WTC11 (cell line): ENCODE measurements around the gene ZNF789.

Experiments used
- JUN ChIP-seq: sonication (generic); formaldehyde crosslinking; IDR thresholded peaks from 2 replicates; pipeline ENCODE4 v1.8.0; 2023; ENCODE audit warnings: mild to moderate bottlenecking, missing genetic modification reagents
- NR1H2 ChIP-seq: sonication (generic); formaldehyde crosslinking; IDR thresholded peaks from 2 replicates; pipeline ENCODE4 v1.9.0; 2021; ENCODE audit warnings: mild to moderate bottlenecking, moderate library complexity, missing genetic modification reagents
- TP53 ChIP-seq: sonication (generic); formaldehyde crosslinking; IDR thresholded peaks from 2 replicates; pipeline ENCODE4 v1.8.1; 2023; ENCODE audit warnings: mild to moderate bottlenecking, missing genetic modification reagents
- TF ChIP-seq, protein P1 (sequence below): fragments of 200-600 bp; IDR thresholded peaks from 2 replicates; pipeline ENCODE4 v1.8.0; 2022; ENCODE audit warnings: antibody characterized with exemption
- TF ChIP-seq, protein P2 (sequence below): sonication (generic); formaldehyde crosslinking; IDR thresholded peaks from 2 replicates; pipeline ENCODE4 v1.8.0; 2022; ENCODE audit warnings: mild to moderate bottlenecking, missing genetic modification reagents
- TF ChIP-seq, protein P3 (sequence below): sonication (generic); formaldehyde crosslinking; IDR thresholded peaks from 2 replicates; pipeline ENCODE4 v1.8.0; 2022; ENCODE audit warnings: mild to moderate bottlenecking, missing genetic modification reagents

DNA sequence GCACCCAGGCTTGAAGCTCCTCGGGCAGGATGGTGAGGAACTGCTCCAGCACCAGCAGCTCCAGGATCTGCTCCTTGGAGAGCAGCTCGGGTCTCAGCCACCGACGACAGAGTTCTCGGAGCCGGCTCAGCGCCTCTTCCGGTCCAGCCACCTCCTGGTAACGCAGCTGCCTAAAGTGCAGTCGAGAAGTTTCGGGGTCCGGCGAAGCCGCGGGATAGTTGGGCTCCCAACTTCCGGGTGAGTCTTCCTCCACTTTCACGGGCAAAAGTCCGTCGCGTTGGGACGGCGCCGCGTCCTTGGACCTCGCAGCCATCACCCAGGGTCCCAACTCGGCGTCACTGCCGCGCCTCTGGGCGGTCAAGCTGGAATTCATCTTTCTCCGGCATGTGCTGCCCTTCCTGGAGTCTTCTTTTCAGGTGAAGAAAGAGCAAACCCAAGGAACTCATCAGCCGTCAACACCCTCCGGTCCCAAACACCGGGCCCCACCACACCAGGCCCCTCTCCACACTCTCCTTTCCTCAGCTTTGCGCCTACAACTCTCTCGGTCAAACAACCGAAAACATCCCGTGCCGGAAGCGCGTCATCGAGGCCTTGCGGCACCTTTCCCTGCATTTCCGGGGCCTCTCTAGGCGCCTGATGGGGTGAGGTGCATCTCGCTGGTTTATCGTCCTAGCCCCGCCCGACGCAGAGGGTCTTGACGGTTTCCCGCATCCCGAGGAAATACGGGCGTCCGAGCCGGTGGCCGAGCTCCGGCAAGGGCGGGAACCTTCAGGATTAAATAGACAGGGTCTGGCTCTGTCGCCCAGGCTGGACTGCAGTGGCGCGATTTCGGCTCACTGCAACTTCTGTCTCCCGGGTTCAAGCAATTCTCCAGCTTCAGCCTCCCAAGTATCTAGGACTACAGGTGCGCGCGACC lies 27.3 kb downstream of the ZNF789 start, which contains the start of gene ZNF394:
- TF ChIP-seq, protein P1, sequence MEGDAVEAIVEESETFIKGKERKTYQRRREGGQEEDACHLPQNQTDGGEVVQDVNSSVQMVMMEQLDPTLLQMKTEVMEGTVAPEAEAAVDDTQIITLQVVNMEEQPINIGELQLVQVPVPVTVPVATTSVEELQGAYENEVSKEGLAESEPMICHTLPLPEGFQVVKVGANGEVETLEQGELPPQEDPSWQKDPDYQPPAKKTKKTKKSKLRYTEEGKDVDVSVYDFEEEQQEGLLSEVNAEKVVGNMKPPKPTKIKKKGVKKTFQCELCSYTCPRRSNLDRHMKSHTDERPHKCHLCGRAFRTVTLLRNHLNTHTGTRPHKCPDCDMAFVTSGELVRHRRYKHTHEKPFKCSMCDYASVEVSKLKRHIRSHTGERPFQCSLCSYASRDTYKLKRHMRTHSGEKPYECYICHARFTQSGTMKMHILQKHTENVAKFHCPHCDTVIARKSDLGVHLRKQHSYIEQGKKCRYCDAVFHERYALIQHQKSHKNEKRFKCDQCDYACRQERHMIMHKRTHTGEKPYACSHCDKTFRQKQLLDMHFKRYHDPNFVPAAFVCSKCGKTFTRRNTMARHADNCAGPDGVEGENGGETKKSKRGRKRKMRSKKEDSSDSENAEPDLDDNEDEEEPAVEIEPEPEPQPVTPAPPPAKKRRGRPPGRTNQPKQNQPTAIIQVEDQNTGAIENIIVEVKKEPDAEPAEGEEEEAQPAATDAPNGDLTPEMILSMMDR = no peak
- no peak for TF ChIP-seq TP53 (CRISPR knock-in tag)
- TF ChIP-seq, protein P2, sequence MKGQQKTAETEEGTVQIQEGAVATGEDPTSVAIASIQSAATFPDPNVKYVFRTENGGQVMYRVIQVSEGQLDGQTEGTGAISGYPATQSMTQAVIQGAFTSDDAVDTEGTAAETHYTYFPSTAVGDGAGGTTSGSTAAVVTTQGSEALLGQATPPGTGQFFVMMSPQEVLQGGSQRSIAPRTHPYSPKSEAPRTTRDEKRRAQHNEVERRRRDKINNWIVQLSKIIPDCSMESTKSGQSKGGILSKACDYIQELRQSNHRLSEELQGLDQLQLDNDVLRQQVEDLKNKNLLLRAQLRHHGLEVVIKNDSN (CRISPR knock-in tag) = peak; percentile 41; the same call in 1 of the 2 replicates
- no peak for TF ChIP-seq JUN (CRISPR knock-in tag)
- TF ChIP-seq, protein P3, sequence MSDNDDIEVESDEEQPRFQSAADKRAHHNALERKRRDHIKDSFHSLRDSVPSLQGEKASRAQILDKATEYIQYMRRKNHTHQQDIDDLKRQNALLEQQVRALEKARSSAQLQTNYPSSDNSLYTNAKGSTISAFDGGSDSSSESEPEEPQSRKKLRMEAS (CRISPR knock-in tag) = peak; percentile 85
- TF ChIP-seq NR1H2 (CRISPR knock-in tag) = no peak
